GM12878 (cell line): Measurements from ENCODE around the gene STPG3. TPM values are rescaled to one million over a fixed set of nuclear protein-coding genes. Genes with fewer than 3 reads are reported as not detected.
A peak's percentile ranks its signal among the peaks of the same experiment; 100 is the strongest.

Experiments
- CHD4 ChIP-seq: fragments of 200-600 bp; sonication (generic); IDR thresholded peaks from 2 replicates; pipeline ENCODE4 v1.6.1; 2016; ENCODE audit warnings: mild to moderate bottlenecking
- CREM ChIP-seq: IDR thresholded peaks from 2 replicates; pipeline ENCODE4 v1.6.1; 2014; ENCODE audit warnings: antibody characterized with exemption, low read depth
- DPF2 ChIP-seq: fragments of 450-650 bp; IDR thresholded peaks from 2 replicates; pipeline ENCODE4 v1.6.1; 2017; ENCODE audit warnings: mild to moderate bottlenecking
- FOS ChIP-seq: IDR thresholded peaks from 3 replicates; pipeline ENCODE4 v1.6.1; 2011; ENCODE audit warnings: borderline replicate concordance; ENCODE audit not compliant: insufficient read length; ENCODE audit errors: extremely low read depth
- FOXK2 ChIP-seq: fragments of 450-650 bp; IDR thresholded peaks from 2 replicates; pipeline ENCODE4 v1.6.1; 2017; ENCODE audit warnings: mild to moderate bottlenecking, moderate library complexity
- FOXM1 ChIP-seq: IDR thresholded peaks from 2 replicates; pipeline ENCODE4 v1.6.1; 2012; ENCODE audit warnings: low read depth, mild to moderate bottlenecking, inconsistent platforms, low read length, moderate library complexity
- IKZF1 ChIP-seq: fragments of 450-650 bp; conservative IDR thresholded peaks from 2 replicates; pipeline ENCODE4 v1.6.1; 2017; ENCODE audit warnings: antibody characterized with exemption, mild to moderate bottlenecking
- IRF5 ChIP-seq: fragments of 450-650 bp; IDR thresholded peaks from 2 replicates; pipeline ENCODE4 v1.6.1; 2017; ENCODE audit warnings: borderline replicate concordance
- KLF5 ChIP-seq: fragments of 450-650 bp; IDR thresholded peaks from 2 replicates; pipeline ENCODE4 v1.6.1; 2014; ENCODE audit warnings: mild to moderate bottlenecking; ENCODE audit not compliant: partially characterized antibody
- MTA3 ChIP-seq: IDR thresholded peaks from 2 replicates; pipeline ENCODE4 v1.6.1; 2012; ENCODE audit warnings: low read length, inconsistent platforms, borderline replicate concordance
- RB1 ChIP-seq: fragments of 450-650 bp; formaldehyde crosslinking; IDR thresholded peaks from 2 replicates; pipeline ENCODE4 v1.6.1; 2017; ENCODE audit warnings: mild to moderate bottlenecking, borderline replicate concordance
- RFX5 ChIP-seq: IDR thresholded peaks from 2 replicates; pipeline ENCODE4 v1.6.1; 2011; ENCODE audit warnings: low read depth, low read length, improper control_type of control experiment
- SMC3 ChIP-seq: IDR thresholded peaks from 2 replicates; pipeline ENCODE4 v1.6.1; 2011; ENCODE audit warnings: low read length, improper control_type of control experiment, borderline replicate concordance
- SP1 ChIP-seq: IDR thresholded peaks from one replicate; pipeline ENCODE4 v1.6.1; 2011; ENCODE audit warnings: low read depth, low read length
- TCF7 ChIP-seq: IDR thresholded peaks from 2 replicates; pipeline ENCODE4 v1.6.1; 2014; ENCODE audit warnings: antibody characterized with exemption, borderline replicate concordance
- YY1 ChIP-seq: IDR thresholded peaks from 2 replicates; pipeline ENCODE4 v1.6.1; 2011; ENCODE audit warnings: low read depth, mild to moderate bottlenecking, low read length
- ZNF687 ChIP-seq: fragments of 450-650 bp; IDR thresholded peaks from 2 replicates; pipeline ENCODE4 v1.6.1; 2017; ENCODE audit warnings: mild to moderate bottlenecking, moderate library complexity
- ZSCAN29 ChIP-seq: fragments of 450-650 bp; IDR thresholded peaks from 2 replicates; pipeline ENCODE4 v1.6.1; 2017; ENCODE audit warnings: mild to moderate bottlenecking, moderate library complexity
- polyA plus RNA-seq, 11 experiments: library from polyadenylated mRNA; depleted of rRNA in 4 of 11; unstranded in 6 of 11; stranded (reverse) in 5 of 11; fragments of >200 nt; fragmentation: Nextera tagmentation in 4 of 11; fragmentation: Illumina TruSeq in 1 of 11; extraction: Ambion mirVana in 4 of 11; extraction: Trizol in 1 of 11; gene quantifications; 1 replicate in 1 of 11; 2 replicates in 10 of 11; pipeline versions ENCODE4 v1.2.1 to v1.2.3, GENCODE V29; 2011 to 2016; ENCODE audit warnings: inconsistent platforms in 2 of 11, missing spikeins in 2 of 11, low read depth in 1 of 11
- total RNA-seq, 4 experiments: library from RNA; depleted of rRNA in 3 of 4; stranded (reverse); fragments of >200 nt in 3 of 4; fragmentation: Illumina TruSeq in 1 of 4; extraction: Trizol in 1 of 4; gene quantifications; 2 replicates each; pipeline versions ENCODE4 v1.2.1 to v1.2.3, GENCODE V29; 2013 to 2021
- TF ChIP-seq, protein P1 (sequence below): IDR thresholded peaks from 2 replicates; pipeline ENCODE4 v1.6.1; 2011; ENCODE audit warnings: low read depth, low read length, improper control_type of control experiment, borderline replicate concordance
- TF ChIP-seq, protein P2 (sequence below): IDR thresholded peaks from 2 replicates; pipeline ENCODE4 v1.6.1; 2012; ENCODE audit warnings: low read depth, low read length, improper control_type of control experiment

STPG3 gene
- total and polyA plus RNA-seq, 10 of the 15 experiments (the other 5 are each of a cell fraction or from before 2014, with no cell fraction given), result not detected

DNA sequence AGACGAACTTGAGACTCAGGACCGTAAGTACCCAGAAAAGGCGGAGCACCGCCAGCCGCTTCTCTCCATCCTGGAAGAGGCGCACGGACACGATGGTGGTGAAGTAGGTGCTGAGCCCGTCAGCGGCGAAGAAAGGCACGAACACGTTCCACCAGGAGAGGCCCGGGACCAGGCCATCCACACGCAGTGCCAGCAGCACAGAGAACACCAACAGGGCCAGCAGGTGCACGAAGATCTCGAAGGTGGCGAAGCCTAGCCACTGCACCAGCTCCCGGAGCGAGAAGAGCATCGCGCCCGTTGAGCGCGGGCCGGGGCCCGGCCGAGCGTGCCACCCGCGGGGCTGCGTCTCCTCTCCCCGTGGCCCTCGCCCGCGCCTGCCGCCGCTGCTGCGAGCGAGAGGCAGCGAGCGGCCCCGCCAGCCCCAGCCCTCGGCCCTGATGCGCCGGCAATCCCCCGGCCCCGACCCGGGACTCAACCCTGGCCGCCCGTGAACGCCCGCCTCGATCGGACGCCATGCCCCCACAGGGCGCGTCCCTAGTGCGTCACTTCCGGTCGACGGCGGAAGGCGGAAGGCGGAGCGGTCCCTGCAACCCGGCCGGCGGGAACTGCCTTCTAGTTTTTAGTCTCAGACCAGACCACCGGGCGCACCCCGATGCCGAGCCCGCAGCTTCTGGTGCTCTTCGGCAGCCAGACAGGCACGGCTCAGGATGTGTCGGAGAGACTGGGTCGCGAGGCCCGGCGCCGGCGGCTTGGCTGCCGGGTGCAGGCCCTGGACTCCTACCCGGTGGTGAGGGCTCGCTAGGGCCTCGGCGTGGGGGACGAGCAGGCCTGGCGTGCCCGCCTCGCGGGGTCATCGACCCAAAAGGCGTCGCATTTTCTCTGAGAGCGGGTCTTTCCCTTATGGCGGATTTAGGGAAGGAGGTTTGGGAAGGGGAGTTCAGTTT, 45.7 kb upstream of the STPG3 start, which contains the start of the genes NDOR1 and TMEM203 (continued):
- TF ChIP-seq, protein P1, sequence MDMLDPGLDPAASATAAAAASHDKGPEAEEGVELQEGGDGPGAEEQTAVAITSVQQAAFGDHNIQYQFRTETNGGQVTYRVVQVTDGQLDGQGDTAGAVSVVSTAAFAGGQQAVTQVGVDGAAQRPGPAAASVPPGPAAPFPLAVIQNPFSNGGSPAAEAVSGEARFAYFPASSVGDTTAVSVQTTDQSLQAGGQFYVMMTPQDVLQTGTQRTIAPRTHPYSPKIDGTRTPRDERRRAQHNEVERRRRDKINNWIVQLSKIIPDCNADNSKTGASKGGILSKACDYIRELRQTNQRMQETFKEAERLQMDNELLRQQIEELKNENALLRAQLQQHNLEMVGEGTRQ, result no peak
- TF ChIP-seq DPF2 (peak; percentile 82), RFX5 (no peak), FOXM1 (no peak), YY1 (peak; percentile 97), KLF5 (no peak), IKZF1 (peak; percentile 87), TCF7 (no peak), SP1 (peak; percentile 56), ZSCAN29 (peak; percentile 60; the same call in 1 of the 2 replicates), SMC3 (no peak), CHD4 (no peak), MTA3 (no peak), FOS (no peak), RB1 (peak; percentile 98; the same call in 1 of the 2 replicates), IRF5 (no peak), ZNF687 (peak; percentile 71), FOXK2 (no peak), CREM (peak; percentile 99)
- TF ChIP-seq, protein P2, sequence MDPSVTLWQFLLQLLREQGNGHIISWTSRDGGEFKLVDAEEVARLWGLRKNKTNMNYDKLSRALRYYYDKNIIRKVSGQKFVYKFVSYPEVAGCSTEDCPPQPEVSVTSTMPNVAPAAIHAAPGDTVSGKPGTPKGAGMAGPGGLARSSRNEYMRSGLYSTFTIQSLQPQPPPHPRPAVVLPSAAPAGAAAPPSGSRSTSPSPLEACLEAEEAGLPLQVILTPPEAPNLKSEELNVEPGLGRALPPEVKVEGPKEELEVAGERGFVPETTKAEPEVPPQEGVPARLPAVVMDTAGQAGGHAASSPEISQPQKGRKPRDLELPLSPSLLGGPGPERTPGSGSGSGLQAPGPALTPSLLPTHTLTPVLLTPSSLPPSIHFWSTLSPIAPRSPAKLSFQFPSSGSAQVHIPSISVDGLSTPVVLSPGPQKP, result peak; percentile 94
